SK-N-SH (cell line): Measurements from ENCODE around the gene GGT7. TPM values are rescaled to one million over a fixed set of nuclear protein-coding genes. Genes with fewer than 3 reads are reported as not detected.

Source experiments
- CTCF ChIA-PET: fragments of 300-600, 350-600 bp; formaldehyde crosslinking; extraction: SDS; loops from one replicate; lab custom pipeline; 2021; lab: Yijun Ruan, JAX
- POLR2A ChIA-PET: fragments of 350-600 bp; sonication (Branson Sonifier 250); formaldehyde crosslinking; extraction: SDS; loops from one replicate; lab custom pipeline; 2020; ENCODE audit warnings: antibody characterized with exemption, inconsistent platforms; lab: Yijun Ruan, JAX
- DNase-seq: peaks from one replicate; pipeline ENCODE4 v3.0.0; 2012
- H2AFZ ChIP-seq: fragments of 200-600 bp; sonication (generic); 2 replicates; pipeline ENCODE4 v1.8.1; 2016; ENCODE audit warnings: antibody characterized with exemption, mild to moderate bottlenecking, low read depth
- H3F3A ChIP-seq: fragments of 200-600 bp; sonication (generic); replicated peaks from 2 replicates; pipeline ENCODE3; 2016; ENCODE audit warnings: antibody characterized with exemption, mild to moderate bottlenecking; ENCODE audit not compliant: insufficient read depth
- H3K27ac ChIP-seq, 2 experiments: fragments of 200-500 bp in 1 of 2; fragments of 200-600 bp in 1 of 2; sonication (Bioruptor generic) in 1 of 2; sonication (generic), shearing (Covaris generic) in 1 of 2; 2 replicates each; pipeline versions ENCODE4 v1.5.1 to v1.6.1; 2014 to 2016; ENCODE audit warnings: low read depth in 2 of 2, inconsistent platforms in 1 of 2, low read length in 1 of 2, mild to moderate bottlenecking in 1 of 2, mixed read lengths in 1 of 2
- H3K27me3 ChIP-seq: fragments of 200-600 bp; sonication (generic), shearing (Covaris generic); 2 replicates; pipeline ENCODE4 v1.6.1; 2016; ENCODE audit warnings: mixed run types; ENCODE audit not compliant: insufficient read depth
- H3K36me3 ChIP-seq, 2 experiments: fragments of 200-500 bp in 1 of 2; fragments of 200-600 bp in 1 of 2; sonication (Bioruptor generic) in 1 of 2; sonication (generic) in 1 of 2; replicated peaks in 1 of 2; 2 replicates each; pipeline versions ENCODE3 to v1.5.1; 2014 to 2016; ENCODE audit warnings: low read length in 1 of 2, mild to moderate bottlenecking in 1 of 2; ENCODE audit not compliant: insufficient read depth in 2 of 2, control insufficient read depth in 1 of 2
- H3K4me1 ChIP-seq, 2 experiments: fragments of 200-500 bp in 1 of 2; fragments of 200-600 bp in 1 of 2; sonication (Bioruptor generic) in 1 of 2; sonication (generic), shearing (Covaris generic) in 1 of 2; 2 replicates each; pipeline versions ENCODE4 v1.5.1 to v1.6.1; 2014 to 2016; ENCODE audit warnings: low read depth in 1 of 2, low read length in 1 of 2, mixed run types in 1 of 2; ENCODE audit not compliant: insufficient read depth in 2 of 2, control insufficient read depth in 1 of 2
- H3K4me2 ChIP-seq: fragments of 200-600 bp; sonication (generic), shearing (Covaris generic); 2 replicates; pipeline ENCODE4 v1.6.1; 2017; ENCODE audit warnings: mixed run types
- H3K4me3 ChIP-seq, 2 experiments: fragments of 200-500 bp in 1 of 2; fragments of 200-600 bp in 1 of 2; sonication (Bioruptor generic) in 1 of 2; sonication (generic), shearing (Covaris generic) in 1 of 2; 2 replicates each; pipeline versions ENCODE4 v1.5.1 to v1.8.1; 2014 to 2016; ENCODE audit warnings: low read depth in 2 of 2, inconsistent platforms in 1 of 2, low read length in 1 of 2, mild to moderate bottlenecking in 1 of 2, mixed read lengths in 1 of 2, moderate library complexity in 1 of 2
- H3K79me2 ChIP-seq: fragments of 200-600 bp; sonication (generic); 2 replicates; pipeline ENCODE4 v1.8.1; 2017; ENCODE audit warnings: mild to moderate bottlenecking; ENCODE audit not compliant: insufficient read depth
- H3K9ac ChIP-seq: fragments of 200-600 bp; sonication (generic); 2 replicates; pipeline ENCODE4 v1.6.1; 2017; ENCODE audit warnings: mixed run types
- H3K9me2 ChIP-seq: fragments of 200-600 bp; sonication (generic); 2 replicates; pipeline ENCODE4 v1.6.1; 2017; ENCODE audit warnings: mixed run types
- H3K9me3 ChIP-seq: fragments of 200-600 bp; sonication (generic); 2 replicates; pipeline ENCODE4 v1.6.1; 2017; ENCODE audit warnings: mixed run types, mild to moderate bottlenecking, moderate library complexity
- H4K20me1 ChIP-seq: fragments of 200-600 bp; sonication (generic); 2 replicates; pipeline ENCODE4 v1.6.1; 2017; ENCODE audit warnings: mild to moderate bottlenecking, mixed run types; ENCODE audit not compliant: insufficient read depth
- CTCF ChIP-seq: fragments of 200-600 bp; sonication (generic); IDR thresholded peaks from 2 replicates; pipeline ENCODE4 v1.6.1; 2017; ENCODE audit warnings: antibody characterized with exemption, mild to moderate bottlenecking, moderate library complexity
- ELF1 ChIP-seq: IDR thresholded peaks from 2 replicates; pipeline ENCODE4 v1.4.0; 2012
- FOXJ3 ChIP-seq: sonication (generic); formaldehyde crosslinking; IDR thresholded peaks from 2 replicates; pipeline ENCODE4 v1.5.1; 2020; ENCODE audit warnings: mild to moderate bottlenecking, missing genetic modification reagents
- MAX ChIP-seq: IDR thresholded peaks from 2 replicates; pipeline ENCODE4 v1.4.0; 2012; ENCODE audit warnings: low read depth
- MEF2A ChIP-seq: IDR thresholded peaks from 2 replicates; pipeline ENCODE4 v1.4.0; 2012; ENCODE audit warnings: low read depth, borderline replicate concordance
- MXI1 ChIP-seq: IDR thresholded peaks from 2 replicates; pipeline ENCODE4 v1.6.1; 2012; ENCODE audit warnings: mild to moderate bottlenecking, low read depth, low read length, improper control_type of control experiment
- NFIC ChIP-seq: IDR thresholded peaks from 2 replicates; pipeline ENCODE4 v1.4.0; 2012; ENCODE audit warnings: borderline replicate concordance
- NRF1 ChIP-seq: IDR thresholded peaks from 2 replicates; pipeline ENCODE4 v1.6.1; 2012; ENCODE audit warnings: low read depth, mild to moderate bottlenecking, low read length
- PBX3 ChIP-seq: IDR thresholded peaks from 2 replicates; pipeline ENCODE4; 2012
- POLR2AphosphoS5 ChIP-seq: IDR thresholded peaks from 2 replicates; pipeline ENCODE4 v1.6.1; 2012; ENCODE audit warnings: low read depth, low read length
- RAD21 ChIP-seq: IDR thresholded peaks from 2 replicates; pipeline ENCODE4 v1.6.1; 2012; ENCODE audit warnings: mild to moderate bottlenecking, low read length
- REST ChIP-seq: IDR thresholded peaks from 2 replicates; pipeline ENCODE4 v1.6.1; 2012; ENCODE audit warnings: mild to moderate bottlenecking, low read depth, low read length, moderate library complexity
- RFX5 ChIP-seq: IDR thresholded peaks from 2 replicates; pipeline ENCODE4 v1.6.1; 2012; ENCODE audit warnings: mild to moderate bottlenecking, improper control_type of control experiment, low read length
- RXRA ChIP-seq: IDR thresholded peaks from 2 replicates; pipeline ENCODE4 v1.4.0; 2012; ENCODE audit warnings: low read depth, mild to moderate bottlenecking, borderline replicate concordance
- SIN3A ChIP-seq: IDR thresholded peaks from 2 replicates; pipeline ENCODE4 v1.6.1; 2012; ENCODE audit warnings: low read depth, mild to moderate bottlenecking, low read length, moderate library complexity, borderline replicate concordance
- SMC3 ChIP-seq: IDR thresholded peaks from 2 replicates; pipeline ENCODE4 v1.6.1; 2012; ENCODE audit warnings: low read depth, low read length, improper control_type of control experiment
- TAF1 ChIP-seq: IDR thresholded peaks from 2 replicates; pipeline ENCODE4 v1.6.1; 2012; ENCODE audit warnings: low read depth, mild to moderate bottlenecking, low read length, moderate library complexity, borderline replicate concordance
- USF1 ChIP-seq: IDR thresholded peaks from 2 replicates; pipeline ENCODE4 v1.4.0; 2012; ENCODE audit warnings: low read depth, borderline replicate concordance
- USF2 ChIP-seq: fragments of 150-350 bp; IDR thresholded peaks from 2 replicates; pipeline ENCODE4 v1.6.1; 2017; ENCODE audit warnings: antibody characterized with exemption, low read length, low read depth, borderline replicate concordance
- WGBS: methylation state at CpG from one replicate; pipeline ENCODE4 v1.1.6; 2017; ENCODE audit warnings: low lambda C conversion rate; 5-methylcytosine and 5-hydroxymethylcytosine counted together
- polyA plus RNA-seq, 3 experiments: library from polyadenylated mRNA; depleted of rRNA; stranded (reverse); fragments of >200 nt; gene quantifications; 2 replicates each; pipeline ENCODE4 v1.2.3, GENCODE V29; 2012

GGT7 gene
- polyA plus RNA-seq, 1 of the 3 experiments (the other 2 are of a cell fraction) = 22.5 TPM

GRCh38 chr20:34887023-34887422, 14.4 kb upstream of the GGT7 start:
- 74% methylated on average over 3 of the region's 3 CpGs for WGBS
- Histone ChIP-seq H3K36me3 (peaks cover 7 to 24% of the 10 kb centered on the region in 2 experiments), H3K4me1 (no peaks in the 10 kb centered on the region), H3K4me3 (no peak overlapping the region), H3K9me2 (no peaks in the 10 kb centered on the region), H3K27me3 (no peaks in the 10 kb centered on the region), H3K9ac (no peak overlapping the region), H3K79me2 (no peaks in the 10 kb centered on the region), H4K20me1 (no peaks in the 10 kb centered on the region), H3K9me3 (no peaks in the 10 kb centered on the region), H3K27ac (no peak overlapping the region), H3K4me2 (no peak overlapping the region), H2AFZ (no peak overlapping the region), H3F3A (no peaks in the 10 kb centered on the region)
- POLR2A ChIA-PET = no interaction called here
- TF ChIP-seq REST = no peak
- TF ChIP-seq USF2 = no peak
- no peak for TF ChIP-seq CTCF
- no peak for TF ChIP-seq USF1
- no peak for TF ChIP-seq POLR2AphosphoS5
- TF ChIP-seq FOXJ3 (CRISPR knock-in tag) = no peak
- TF ChIP-seq NFIC = no peak
- TF ChIP-seq RFX5 = no peak
- no peak for TF ChIP-seq SMC3
- no peak for TF ChIP-seq MEF2A
- no peak for TF ChIP-seq RXRA
- no peak for TF ChIP-seq TAF1
- TF ChIP-seq PBX3 = no peak
- TF ChIP-seq MAX = no peak
- TF ChIP-seq NRF1 = no peak
- no peak for TF ChIP-seq MXI1
- no peak for TF ChIP-seq ELF1
- no peak for TF ChIP-seq RAD21
- no peak for TF ChIP-seq SIN3A
- no peak for DNase-seq
- CTCF ChIA-PET = interaction anchor here (1.4 to 2.7 kb wide), 2 partner anchors 11 to 69 kb away, joined by 3 to 6 read pairs; no protein-coding TSS in a partner anchor
